ENCODE data around the gene VTCN1.
"Not testable (repeated sequence)": the region's sequence is repeated elsewhere in the genome, so short reads cannot be mapped to it uniquely, and the experiment has no call there.

The VTCN1 gene, protein sequence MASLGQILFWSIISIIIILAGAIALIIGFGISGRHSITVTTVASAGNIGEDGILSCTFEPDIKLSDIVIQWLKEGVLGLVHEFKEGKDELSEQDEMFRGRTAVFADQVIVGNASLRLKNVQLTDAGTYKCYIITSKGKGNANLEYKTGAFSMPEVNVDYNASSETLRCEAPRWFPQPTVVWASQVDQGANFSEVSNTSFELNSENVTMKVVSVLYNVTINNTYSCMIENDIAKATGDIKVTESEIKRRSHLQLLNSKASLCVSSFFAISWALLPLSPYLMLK

GRCh38 chr1:117210831-117211261 is at the start of gene VTCN1:
Gene VTCN1 (minus strand): TSS chr1:117210927. CDS start chr1:117210855, 72 bp downstream.
- H3K4me3 ChIP-seq (ENCODE audit: low read depth, low read length) = no peak within 1 kb of the TSS
- no peak for TF ChIP-seq CTCF (IDR thresholded peaks at IDR 0.05; ENCODE audit: low read depth, low read length, missing control alignments)
- DNase-seq (ENCODE audit: low read depth) = no peak

DNA sequence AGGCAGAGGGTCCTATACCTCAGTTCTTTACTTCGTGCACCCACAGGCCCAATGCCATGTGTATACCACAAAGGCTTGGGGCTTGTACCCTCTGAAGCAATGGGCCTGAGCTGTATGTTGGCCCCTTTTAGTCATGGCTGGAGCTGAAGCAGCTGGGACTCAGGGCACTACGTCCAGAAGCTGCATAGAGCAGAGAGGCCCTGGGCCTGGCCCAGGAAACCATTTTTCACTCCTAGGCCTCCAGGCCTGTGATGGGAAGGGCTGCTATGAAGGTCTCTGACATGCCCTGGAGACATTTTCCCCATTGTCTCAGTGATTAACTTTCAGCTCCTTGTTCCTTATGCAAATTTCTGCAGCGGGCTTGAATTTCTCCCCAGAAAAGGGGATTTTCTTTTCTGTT is 48.1 kb upstream of the VTCN1 start:
- TF ChIP-seq CTCF (IDR thresholded peaks at IDR 0.05; ENCODE audit: low read depth, low read length, missing control alignments) = no peak
- no peak for DNase-seq (ENCODE audit: low read depth)
- no peak overlapping the region for H3K4me3 ChIP-seq (ENCODE audit: low read depth, low read length)

- H3K4me3 ChIP-seq (ENCODE audit: low read depth, low read length); DNase-seq (ENCODE audit: low read depth): not testable (repeated sequence)
These were observed 47.3 kb upstream of the VTCN1 start for GRCh38 chr1:117258075-117258474.

DNA sequence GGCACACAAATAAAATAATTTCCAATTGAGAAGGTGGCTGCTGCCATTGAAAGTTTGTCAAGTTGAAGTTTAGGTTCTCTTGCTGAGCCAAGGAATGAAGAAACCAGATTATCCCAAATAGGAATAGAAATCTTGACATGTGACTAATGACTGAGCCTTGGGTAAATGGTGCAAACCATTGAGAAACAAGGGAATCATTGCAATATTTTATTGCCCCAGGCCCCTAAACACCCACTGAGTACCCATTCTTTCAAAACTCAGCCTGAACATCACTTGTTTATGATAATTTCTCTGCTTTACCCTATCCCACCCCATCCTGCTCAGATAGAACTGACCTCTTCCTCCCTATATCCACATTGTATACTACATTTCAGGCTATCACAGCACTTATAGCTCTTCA is 46.6 kb upstream of the VTCN1 start:
- TF ChIP-seq CTCF (IDR thresholded peaks at IDR 0.05; ENCODE audit: low read depth, low read length, missing control alignments) = no peak
- no peak overlapping the region for H3K4me3 ChIP-seq (ENCODE audit: low read depth, low read length)
- no peak for DNase-seq (ENCODE audit: low read depth)

DNA sequence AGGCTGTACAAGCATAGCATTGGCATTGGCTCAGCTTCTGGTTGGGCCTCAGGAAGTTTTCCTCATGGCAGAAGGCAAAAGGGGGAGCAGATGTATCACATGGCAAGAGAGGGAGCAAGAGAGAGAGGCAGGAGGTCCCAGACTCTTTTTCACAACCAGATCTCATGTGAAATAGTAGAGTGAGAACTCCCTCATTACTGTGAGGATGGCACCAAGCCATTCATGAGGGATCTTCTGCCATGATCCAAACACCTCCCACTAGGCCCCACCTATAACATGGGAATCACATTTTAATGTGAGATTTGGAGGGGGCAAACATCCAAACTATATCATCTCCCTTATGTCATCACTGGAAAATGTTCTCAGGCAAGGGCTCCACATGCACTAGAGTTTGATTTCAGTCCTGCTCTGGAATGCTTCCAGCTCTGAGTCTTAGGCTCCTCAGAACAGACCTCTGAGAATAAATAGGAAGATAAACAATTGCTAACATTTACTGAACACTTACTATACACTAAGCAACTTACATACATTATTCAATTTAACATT is 39.4 kb upstream of the VTCN1 start:
- H3K4me3 ChIP-seq (ENCODE audit: low read depth, low read length) = no peak overlapping the region
- no peak for TF ChIP-seq CTCF (IDR thresholded peaks at IDR 0.05; ENCODE audit: low read depth, low read length, missing control alignments)
- no peak for DNase-seq (ENCODE audit: low read depth)

- no peak for DNase-seq (ENCODE audit: low read depth)
- H3K4me3 ChIP-seq (ENCODE audit: low read depth, low read length) = no peak overlapping the region
- no peak for TF ChIP-seq CTCF (IDR thresholded peaks at IDR 0.05; ENCODE audit: low read depth, low read length, missing control alignments)
These were observed 34.2 kb upstream of the VTCN1 start for GRCh38 chr1:117244971-117245370.

DNA sequence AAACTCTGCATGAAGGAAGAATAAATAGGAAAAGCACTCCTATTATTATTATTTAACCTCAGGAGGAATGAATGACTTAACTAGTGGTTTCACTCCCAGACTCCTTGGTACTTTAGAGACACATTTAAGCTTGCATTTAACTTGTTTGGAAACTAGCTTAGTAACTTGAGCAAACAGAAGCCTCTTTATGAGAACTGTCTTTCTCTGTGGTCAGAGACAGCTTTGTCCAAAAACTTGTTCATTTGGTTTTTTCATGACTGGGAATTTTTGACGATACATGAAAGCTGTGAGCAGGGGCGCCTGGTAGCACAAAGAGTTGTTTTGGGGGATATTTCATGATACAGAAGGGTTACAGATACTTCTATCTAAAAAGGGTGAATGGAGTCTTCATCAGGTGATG is 33.6 kb upstream of the VTCN1 start:
- TF ChIP-seq CTCF (IDR thresholded peaks at IDR 0.05; ENCODE audit: low read depth, low read length, missing control alignments) = no peak
- H3K4me3 ChIP-seq (ENCODE audit: low read depth, low read length) = no peak overlapping the region
- no peak for DNase-seq (ENCODE audit: low read depth)

Data from GM12864 (cell line).